ENCODE measurements around the gene DNAL4. TPM values are rescaled to one million over a fixed set of nuclear protein-coding genes. Genes with fewer than 3 reads are reported as not detected.
"Not testable (repeated sequence)": the region's sequence is repeated elsewhere in the genome, so short reads cannot be mapped to it uniquely, and the experiment has no call there.

Gene DNAL4
- total RNA-seq, 1 donor from 2014 or later: 19.9 TPM

- no peak for DNase-seq (ENCODE audit: low read depth)
- H3K4me3 ChIP-seq (ENCODE audit: low read depth, low read length): no peak overlapping the region
- TF ChIP-seq CTCF (conservative IDR thresholded peaks at IDR 0.05; ENCODE audit: low read depth, low read length): no peak
Observed at GRCh38 chr22:38820020-38820419, 26.1 kb upstream of the DNAL4 start.

GRCh38 chr22:38819387-38819940 is 25.5 kb upstream of the DNAL4 start:
- no peak for TF ChIP-seq CTCF (conservative IDR thresholded peaks at IDR 0.05; ENCODE audit: low read depth, low read length)
- DNase-seq (ENCODE audit: low read depth): no peak
- H3K4me3 ChIP-seq (ENCODE audit: low read depth, low read length): no peak overlapping the region

GRCh38 chr22:38817196-38817595 is 23.3 kb upstream of the DNAL4 start:
- no peak for DNase-seq (ENCODE audit: low read depth)
- no peak for TF ChIP-seq CTCF (conservative IDR thresholded peaks at IDR 0.05; ENCODE audit: low read depth, low read length)
- no peak overlapping the region for H3K4me3 ChIP-seq (ENCODE audit: low read depth, low read length)

- no peak overlapping the region for H3K4me3 ChIP-seq (ENCODE audit: low read depth, low read length)
- TF ChIP-seq CTCF (conservative IDR thresholded peaks at IDR 0.05; ENCODE audit: low read depth, low read length): no peak
- no peak for DNase-seq (ENCODE audit: low read depth)
Observed at GRCh38 chr22:38815842-38816241, 21.9 kb upstream of the DNAL4 start.

GRCh38 chr22:38811241-38811640 is 17.3 kb upstream of the DNAL4 start:
- no peak overlapping the region for H3K4me3 ChIP-seq (ENCODE audit: low read depth, low read length)
- no peak for DNase-seq (ENCODE audit: low read depth)
- no peak for TF ChIP-seq CTCF (conservative IDR thresholded peaks at IDR 0.05; ENCODE audit: low read depth, low read length)

- H3K4me3 ChIP-seq (ENCODE audit: low read depth, low read length); DNase-seq (ENCODE audit: low read depth): not testable (repeated sequence)
Observed at GRCh38 chr22:38805041-38805593, 11.2 kb upstream of the DNAL4 start.

GRCh38 chr22:38802671-38803121 is 8.8 kb upstream of the DNAL4 start:
- no peak for TF ChIP-seq CTCF (conservative IDR thresholded peaks at IDR 0.05; ENCODE audit: low read depth, low read length)
- no peak overlapping the region for H3K4me3 ChIP-seq (ENCODE audit: low read depth, low read length)
- peak; percentile 98 for DNase-seq (ENCODE audit: low read depth)
